ENCODE results near the gene RTF2.

Gene RTF2

GRCh38 chr20:56458206-56458821, 10.1 kb upstream of the RTF2 start:
- no peak overlapping the region for H3K9ac ChIP-seq (ENCODE audit: low read length)
- no peaks in the 10 kb centered on the region for H3K4me1 ChIP-seq (ENCODE audit: control insufficient read depth, low read depth, low read length)
- no peak overlapping the region for H3K4me3 ChIP-seq (ENCODE audit: low read length)
- no peak overlapping the region for H3K27ac ChIP-seq (ENCODE audit: low read length)
- no peaks in the 10 kb centered on the region for H3K36me3 ChIP-seq (ENCODE audit: control insufficient read depth, low read depth, low read length)
- H3K27me3 ChIP-seq (ENCODE audit: control insufficient read depth, insufficient read depth, low read length): peaks cover 6% of the 10 kb centered on the region
- H3K9me3 ChIP-seq (ENCODE audit: control insufficient read depth, low read depth, low read length): no peaks in the 10 kb centered on the region

- Histone ChIP-seq H3K4me3 (ENCODE audit: low read length) (no peak overlapping the region), H3K27me3 (ENCODE audit: control insufficient read depth, insufficient read depth, low read length) (no peaks in the 10 kb centered on the region), H3K36me3 (ENCODE audit: control insufficient read depth, low read depth, low read length) (no peaks in the 10 kb centered on the region), H3K4me1 (ENCODE audit: control insufficient read depth, low read depth, low read length) (no peaks in the 10 kb centered on the region), H3K27ac (ENCODE audit: low read length) (no peak overlapping the region), H3K9ac (ENCODE audit: low read length) (no peak overlapping the region), H3K9me3 (ENCODE audit: control insufficient read depth, low read depth, low read length) (no peaks in the 10 kb centered on the region)
Observed at GRCh38 chr20:56460459-56460858, 8.0 kb upstream of the RTF2 start.

GRCh38 chr20:56461576-56461975, 6.9 kb upstream of the RTF2 start:
- H3K27me3 ChIP-seq (ENCODE audit: control insufficient read depth, insufficient read depth, low read length): no peaks in the 10 kb centered on the region
- H3K9ac ChIP-seq (ENCODE audit: low read length): no peak overlapping the region
- no peaks in the 10 kb centered on the region for H3K4me1 ChIP-seq (ENCODE audit: control insufficient read depth, low read depth, low read length)
- H3K27ac ChIP-seq (ENCODE audit: low read length): no peak overlapping the region
- H3K36me3 ChIP-seq (ENCODE audit: control insufficient read depth, low read depth, low read length): no peaks in the 10 kb centered on the region
- no peaks in the 10 kb centered on the region for H3K9me3 ChIP-seq (ENCODE audit: control insufficient read depth, low read depth, low read length)
- no peak overlapping the region for H3K4me3 ChIP-seq (ENCODE audit: low read length)

GRCh38 chr20:56463428-56463827, 5.0 kb upstream of the RTF2 start:
- Histone ChIP-seq H3K9ac (ENCODE audit: low read length) (no peak overlapping the region), H3K27me3 (ENCODE audit: control insufficient read depth, insufficient read depth, low read length) (no peaks in the 10 kb centered on the region), H3K27ac (ENCODE audit: low read length) (no peak overlapping the region), H3K4me3 (ENCODE audit: low read length) (no peak overlapping the region), H3K9me3 (ENCODE audit: control insufficient read depth, low read depth, low read length) (no peaks in the 10 kb centered on the region), H3K36me3 (ENCODE audit: control insufficient read depth, low read depth, low read length) (no peaks in the 10 kb centered on the region), H3K4me1 (ENCODE audit: control insufficient read depth, low read depth, low read length) (no peaks in the 10 kb centered on the region)

GRCh38 chr20:56465997-56466396, 2.4 kb upstream of the RTF2 start:
- Histone ChIP-seq H3K4me3 (ENCODE audit: low read length) (no peak overlapping the region), H3K9ac (ENCODE audit: low read length) (no peak overlapping the region), H3K9me3 (ENCODE audit: control insufficient read depth, low read depth, low read length) (no peaks in the 10 kb centered on the region), H3K4me1 (ENCODE audit: control insufficient read depth, low read depth, low read length) (no peaks in the 10 kb centered on the region), H3K27ac (ENCODE audit: low read length) (no peak overlapping the region), H3K27me3 (ENCODE audit: control insufficient read depth, insufficient read depth, low read length) (no peaks in the 10 kb centered on the region), H3K36me3 (ENCODE audit: control insufficient read depth, low read depth, low read length) (no peaks in the 10 kb centered on the region)

- Histone ChIP-seq H3K36me3 (ENCODE audit: control insufficient read depth, low read depth, low read length) (peaks cover 2% of the 10 kb centered on the region), H3K9ac (ENCODE audit: low read length) (peak overlapping the region; percentile 35), H3K4me1 (ENCODE audit: control insufficient read depth, low read depth, low read length) (no peaks in the 10 kb centered on the region), H3K27me3 (ENCODE audit: control insufficient read depth, insufficient read depth, low read length) (no peaks in the 10 kb centered on the region), H3K4me3 (ENCODE audit: low read length) (peak overlapping the region; percentile 99), H3K9me3 (ENCODE audit: control insufficient read depth, low read depth, low read length) (no peaks in the 10 kb centered on the region), H3K27ac (ENCODE audit: low read length) (no peak overlapping the region)
Observed at GRCh38 chr20:56467968-56468315, 485 bp upstream of the RTF2 start.

- Histone ChIP-seq H3K27me3 (ENCODE audit: control insufficient read depth, insufficient read depth, low read length) (no peaks in the 10 kb centered on the region), H3K4me1 (ENCODE audit: control insufficient read depth, low read depth, low read length) (no peaks in the 10 kb centered on the region), H3K9me3 (ENCODE audit: control insufficient read depth, low read depth, low read length) (no peaks in the 10 kb centered on the region), H3K4me3 (ENCODE audit: low read length) (peak overlapping the region; percentile 99), H3K27ac (ENCODE audit: low read length) (no peak overlapping the region), H3K36me3 (ENCODE audit: control insufficient read depth, low read depth, low read length) (peaks cover 13% of the 10 kb centered on the region), H3K9ac (ENCODE audit: low read length) (peak overlapping the region; percentile 83)
Observed at GRCh38 chr20:56469077-56469449, 636 bp downstream of the RTF2 start.

- Histone ChIP-seq H3K4me1 (ENCODE audit: control insufficient read depth, low read depth, low read length) (no peaks in the 10 kb centered on the region), H3K27ac (ENCODE audit: low read length) (no peak overlapping the region), H3K9ac (ENCODE audit: low read length) (no peak overlapping the region), H3K9me3 (ENCODE audit: control insufficient read depth, low read depth, low read length) (no peaks in the 10 kb centered on the region), H3K36me3 (ENCODE audit: control insufficient read depth, low read depth, low read length) (peaks cover 33% of the 10 kb centered on the region), H3K27me3 (ENCODE audit: control insufficient read depth, insufficient read depth, low read length) (no peaks in the 10 kb centered on the region), H3K4me3 (ENCODE audit: low read length) (no peak overlapping the region)
Observed at GRCh38 chr20:56483970-56484369, 15.5 kb downstream of the RTF2 start.

- no peak overlapping the region for H3K27ac ChIP-seq (ENCODE audit: low read length)
- H3K4me3 ChIP-seq (ENCODE audit: low read length): no peak overlapping the region
- H3K36me3 ChIP-seq (ENCODE audit: control insufficient read depth, low read depth, low read length): peaks cover 26% of the 10 kb centered on the region
- H3K9me3 ChIP-seq (ENCODE audit: control insufficient read depth, low read depth, low read length): no peaks in the 10 kb centered on the region
- no peak overlapping the region for H3K9ac ChIP-seq (ENCODE audit: low read length)
- H3K4me1 ChIP-seq (ENCODE audit: control insufficient read depth, low read depth, low read length): no peaks in the 10 kb centered on the region
- no peaks in the 10 kb centered on the region for H3K27me3 ChIP-seq (ENCODE audit: control insufficient read depth, insufficient read depth, low read length)
Observed at GRCh38 chr20:56487216-56487615, 18.8 kb downstream of the RTF2 start.

- no peak overlapping the region for H3K9ac ChIP-seq (ENCODE audit: low read length)
- H3K36me3 ChIP-seq (ENCODE audit: control insufficient read depth, low read depth, low read length): peaks cover 26% of the 10 kb centered on the region
- no peak overlapping the region for H3K4me3 ChIP-seq (ENCODE audit: low read length)
- H3K9me3 ChIP-seq (ENCODE audit: control insufficient read depth, low read depth, low read length): no peaks in the 10 kb centered on the region
- H3K27ac ChIP-seq (ENCODE audit: low read length): no peak overlapping the region
- H3K27me3 ChIP-seq (ENCODE audit: control insufficient read depth, insufficient read depth, low read length): no peaks in the 10 kb centered on the region
- H3K4me1 ChIP-seq (ENCODE audit: control insufficient read depth, low read depth, low read length): no peaks in the 10 kb centered on the region
Observed at GRCh38 chr20:56488566-56488965, 20.1 kb downstream of the RTF2 start.

- no peaks in the 10 kb centered on the region for H3K36me3 ChIP-seq (ENCODE audit: control insufficient read depth, low read depth, low read length)
- H3K9me3 ChIP-seq (ENCODE audit: control insufficient read depth, low read depth, low read length): no peaks in the 10 kb centered on the region
- no peak overlapping the region for H3K4me3 ChIP-seq (ENCODE audit: low read length)
- no peaks in the 10 kb centered on the region for H3K27me3 ChIP-seq (ENCODE audit: control insufficient read depth, insufficient read depth, low read length)
- no peaks in the 10 kb centered on the region for H3K4me1 ChIP-seq (ENCODE audit: control insufficient read depth, low read depth, low read length)
- no peak overlapping the region for H3K9ac ChIP-seq (ENCODE audit: low read length)
- H3K27ac ChIP-seq (ENCODE audit: low read length): no peak overlapping the region
Observed at GRCh38 chr20:56501116-56501515, 32.7 kb downstream of the RTF2 start.

GRCh38 chr20:56503916-56504315, 35.5 kb downstream of the RTF2 start:
- no peak overlapping the region for H3K4me3 ChIP-seq (ENCODE audit: low read length)
- H3K9me3 ChIP-seq (ENCODE audit: control insufficient read depth, low read depth, low read length): no peaks in the 10 kb centered on the region
- H3K36me3 ChIP-seq (ENCODE audit: control insufficient read depth, low read depth, low read length): no peaks in the 10 kb centered on the region
- no peak overlapping the region for H3K27ac ChIP-seq (ENCODE audit: low read length)
- H3K27me3 ChIP-seq (ENCODE audit: control insufficient read depth, insufficient read depth, low read length): no peaks in the 10 kb centered on the region
- H3K9ac ChIP-seq (ENCODE audit: low read length): no peak overlapping the region
- H3K4me1 ChIP-seq (ENCODE audit: control insufficient read depth, low read depth, low read length): no peaks in the 10 kb centered on the region

All from iPS-18a (cell line).